ENCODE measurements around the gene BTD.

Gene BTD

GRCh38 chr3:15637131-15637951 is 35.8 kb downstream of the BTD start:
- DNase-seq = no peak

GRCh38 chr3:15638193-15638890 is 36.8 kb downstream of the BTD start:
- no peak for DNase-seq

- DNase-seq = no peak
These were observed 37.3 kb downstream of the BTD start for GRCh38 chr3:15638891-15639262.

GRCh38 chr3:15645246-15645645 is 43.7 kb downstream of the BTD start:
- no peak for DNase-seq

- no peak for DNase-seq
These were observed 44.4 kb downstream of the BTD start for GRCh38 chr3:15645740-15646501.

GRCh38 chr3:15646851-15647511 is 45.4 kb downstream of the BTD start:
- DNase-seq = no peak

GRCh38 chr3:15647611-15648167 is 46.1 kb downstream of the BTD start:
- no peak for DNase-seq

GRCh38 chr3:15649341-15649740 is 47.8 kb downstream of the BTD start:
- no peak for DNase-seq

- DNase-seq = no peak
These were observed 48.3 kb downstream of the BTD start for GRCh38 chr3:15649858-15650257.

GRCh38 chr3:15651396-15651795 is 49.9 kb downstream of the BTD start:
- DNase-seq = no peak

GRCh38 chr3:15653321-15653720 is 51.8 kb downstream of the BTD start:
- no peak for DNase-seq

- no peak for DNase-seq
These were observed 52.6 kb downstream of the BTD start for GRCh38 chr3:15654127-15654526.

GRCh38 chr3:15654891-15655290 is 53.3 kb downstream of the BTD start:
- no peak for DNase-seq

GRCh38 chr3:15656342-15656741 is 54.8 kb downstream of the BTD start:
- DNase-seq = no peak

GRCh38 chr3:15657016-15657415 is 55.5 kb downstream of the BTD start:
- no peak for DNase-seq

- DNase-seq = no peak
These were observed 57.9 kb downstream of the BTD start for GRCh38 chr3:15659254-15659975.

- no peak for DNase-seq
These were observed 58.8 kb downstream of the BTD start for GRCh38 chr3:15660055-15660935.

- no peak for DNase-seq
These were observed 62.6 kb downstream of the BTD start for GRCh38 chr3:15664144-15664543.

GRCh38 chr3:15665510-15666150 is 64.1 kb downstream of the BTD start:
- DNase-seq = no peak

GRCh38 chr3:15666277-15666676 is 64.7 kb downstream of the BTD start:
- no peak for DNase-seq

- DNase-seq = no peak
These were observed 65.9 kb downstream of the BTD start for GRCh38 chr3:15667484-15667883.

Measured in NCI-H1694 treated with DMSO at 0.1 percent for 48 hours (cell line).